ENCODE data around the gene ST3GAL4. TPM values are rescaled to one million over a fixed set of nuclear protein-coding genes. Genes with fewer than 3 reads are reported as not detected.

ST3GAL4 gene
- total and polyA plus RNA-seq, 9 of the 15 experiments (the other 6 are each of a cell fraction or from before 2014, with no cell fraction given): 0.27 to 22.9 (median 10.5) TPM

GRCh38 chr11:126345759-126346585, 9.5 kb upstream of the ST3GAL4 start (continued):
- peak; percentile 68; the same call in 1 of the 2 replicates for TF ChIP-seq POLR2AphosphoS2 (IDR thresholded peaks at IDR 0.05; ENCODE audit: low read length)
- no peak for TF ChIP-seq MCM3 (IDR thresholded peaks at IDR 0.05)
- TF ChIP-seq PHF21A (IDR thresholded peaks at IDR 0.05; ENCODE audit: borderline replicate concordance, low read depth): 0 out of 2 replicates have a peak, but pooled peaks have one; percentile 55
- peak; percentile 65 for TF ChIP-seq CXXC5 (CRISPR knock-in tag; IDR thresholded peaks at IDR 0.05)
- peak; percentile 26; the same call in 1 of the 2 replicates for TF ChIP-seq RUNX1 (IDR thresholded peaks at IDR 0.05; ENCODE audit: low read depth)
- TF ChIP-seq ZNF311 (CRISPR knock-in tag; IDR thresholded peaks at IDR 0.05): 0 out of 2 replicates have a peak, but pooled peaks have one; percentile 37
- TF ChIP-seq ATF4 (CRISPR knock-in tag; IDR thresholded peaks at IDR 0.05): 0 out of 2 replicates have a peak, but pooled peaks have one; percentile 12
- TF ChIP-seq CBX1 (IDR thresholded peaks at IDR 0.05; ENCODE audit: low read depth): no peak; the same call in 1 of the 2 replicates
- no peak for TF ChIP-seq ZNF280A (IDR thresholded peaks at IDR 0.05; ENCODE audit: low read depth, partially characterized antibody)
- peak; percentile 53; the same call in 1 of the 2 replicates for TF ChIP-seq HES1 (IDR thresholded peaks at IDR 0.05; ENCODE audit: low read depth)
- 0 out of 2 replicates have a peak, but pooled peaks have one; percentile 66 for TF ChIP-seq E2F1 (CRISPR knock-in tag; IDR thresholded peaks at IDR 0.05)
- peak; percentile 97 for TF ChIP-seq KDM1A (IDR thresholded peaks at IDR 0.05)
- TF ChIP-seq RBM39 (optimal IDR thresholded peaks at IDR 0.05; ENCODE audit: low read depth, low read length): peak; percentile 34
- peak; percentile 98 for TF ChIP-seq SOX6 (IDR thresholded peaks at IDR 0.05)
- peak; percentile 78; the same call in 1 of the 2 replicates for TF ChIP-seq CTBP1 (IDR thresholded peaks at IDR 0.05; ENCODE audit: borderline replicate concordance)
- TF ChIP-seq ZNF431 (CRISPR knock-in tag; IDR thresholded peaks at IDR 0.05): no peak
- peak; percentile 89 for TF ChIP-seq ZNF766 (CRISPR knock-in tag; conservative IDR thresholded peaks at IDR 0.05)
- TF ChIP-seq NFIC (IDR thresholded peaks at IDR 0.05): peak; percentile 63
- no peak for TF ChIP-seq EGR1 (conservative IDR thresholded peaks at IDR 0.05)
- TF ChIP-seq HDGF (IDR thresholded peaks at IDR 0.05): no peak
- no peak for TF ChIP-seq POLR2G (IDR thresholded peaks at IDR 0.05; ENCODE audit: low read depth, low read length)

Measured in K562 (cell line).